Astrocyte of the cerebellum (primary cell): Measurements from ENCODE around the gene TGFA.

Source experiments
- DNase-seq: peaks from one replicate; pipeline ENCODE4 v3.0.0-alpha.2; 2011; ENCODE audit warnings: low read depth
- H3K4me3 ChIP-seq: 2 replicates; pipeline ENCODE4 v1.5.1; 2011; ENCODE audit warnings: mild to moderate bottlenecking, low read depth, low read length, moderate library complexity
- in situ Hi-C: cut with HindIII; loops from 2 replicates; pipeline ENCODE4 v1.10.0; 2017; ENCODE audit warnings: low sequenced_read_pairs
- TF ChIP-seq, protein P1 (sequence below): IDR thresholded peaks from 2 replicates; pipeline ENCODE4 v1.5.1; 2012; ENCODE audit warnings: low read length, low read depth, moderate library complexity, mild to moderate bottlenecking; ENCODE audit errors: missing control alignments

The TGFA gene

GRCh38 chr2:70517804-70518203 is 35.8 kb downstream of the TGFA start:
- H3K4me3 ChIP-seq = no peak overlapping the region
- TF ChIP-seq, protein P1, sequence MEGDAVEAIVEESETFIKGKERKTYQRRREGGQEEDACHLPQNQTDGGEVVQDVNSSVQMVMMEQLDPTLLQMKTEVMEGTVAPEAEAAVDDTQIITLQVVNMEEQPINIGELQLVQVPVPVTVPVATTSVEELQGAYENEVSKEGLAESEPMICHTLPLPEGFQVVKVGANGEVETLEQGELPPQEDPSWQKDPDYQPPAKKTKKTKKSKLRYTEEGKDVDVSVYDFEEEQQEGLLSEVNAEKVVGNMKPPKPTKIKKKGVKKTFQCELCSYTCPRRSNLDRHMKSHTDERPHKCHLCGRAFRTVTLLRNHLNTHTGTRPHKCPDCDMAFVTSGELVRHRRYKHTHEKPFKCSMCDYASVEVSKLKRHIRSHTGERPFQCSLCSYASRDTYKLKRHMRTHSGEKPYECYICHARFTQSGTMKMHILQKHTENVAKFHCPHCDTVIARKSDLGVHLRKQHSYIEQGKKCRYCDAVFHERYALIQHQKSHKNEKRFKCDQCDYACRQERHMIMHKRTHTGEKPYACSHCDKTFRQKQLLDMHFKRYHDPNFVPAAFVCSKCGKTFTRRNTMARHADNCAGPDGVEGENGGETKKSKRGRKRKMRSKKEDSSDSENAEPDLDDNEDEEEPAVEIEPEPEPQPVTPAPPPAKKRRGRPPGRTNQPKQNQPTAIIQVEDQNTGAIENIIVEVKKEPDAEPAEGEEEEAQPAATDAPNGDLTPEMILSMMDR = no peak
- in situ Hi-C loops = no loop called here
- DNase-seq = no peak

GRCh38 chr2:70516596-70516995 is 37.0 kb downstream of the TGFA start:
- no peak overlapping the region for H3K4me3 ChIP-seq
- TF ChIP-seq, protein P1 = no peak
- in situ Hi-C loops = no loop called here
- DNase-seq = no peak

DNA sequence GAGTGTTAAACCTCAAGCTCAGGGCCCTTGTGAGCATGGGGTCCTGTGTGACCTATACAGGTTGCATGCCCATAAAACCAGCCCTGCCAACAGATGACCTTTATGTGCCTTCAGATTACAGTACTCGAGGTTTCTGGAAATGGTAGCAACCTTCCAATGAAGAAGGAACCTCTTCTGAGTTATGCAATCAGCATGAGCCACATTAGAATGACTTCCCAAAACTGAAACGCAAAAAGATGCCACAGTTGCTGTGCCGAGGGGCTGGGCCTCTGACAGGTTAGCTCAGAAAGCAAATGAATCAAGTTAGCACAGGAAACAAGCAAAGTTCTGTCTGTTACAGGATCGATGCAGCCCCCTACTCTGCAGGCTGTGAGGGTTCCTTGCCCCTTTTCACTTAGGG is 37.7 kb downstream of the TGFA start:
- in situ Hi-C loops = no loop called here
- TF ChIP-seq, protein P1 = no peak
- H3K4me3 ChIP-seq = no peak overlapping the region
- no peak for DNase-seq

DNA sequence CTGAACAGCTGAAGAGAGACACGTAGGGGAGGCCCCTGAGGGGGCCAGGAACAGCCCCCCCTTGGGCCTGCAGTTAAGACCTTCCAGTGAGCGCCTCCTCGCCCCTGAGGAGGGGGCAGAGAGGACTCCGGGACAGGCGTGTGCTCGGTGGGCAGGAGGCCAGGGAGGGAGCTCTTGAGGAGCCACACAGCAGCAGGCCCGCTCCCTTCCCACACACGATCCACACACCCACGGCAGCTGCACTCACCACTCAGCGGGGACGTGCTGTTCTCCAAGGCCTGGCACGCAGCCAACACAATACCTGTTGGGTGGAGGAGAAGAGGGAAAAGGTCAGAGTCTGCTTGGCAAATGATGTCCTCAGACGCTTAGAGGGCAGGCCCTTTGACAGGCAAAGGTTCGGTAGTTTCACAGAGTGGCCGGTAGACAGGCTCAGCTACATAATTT is 39.0 kb downstream of the TGFA start:
- in situ Hi-C loops = no loop called here
- DNase-seq = no peak
- no peak overlapping the region for H3K4me3 ChIP-seq
- TF ChIP-seq, protein P1 = no peak

DNA sequence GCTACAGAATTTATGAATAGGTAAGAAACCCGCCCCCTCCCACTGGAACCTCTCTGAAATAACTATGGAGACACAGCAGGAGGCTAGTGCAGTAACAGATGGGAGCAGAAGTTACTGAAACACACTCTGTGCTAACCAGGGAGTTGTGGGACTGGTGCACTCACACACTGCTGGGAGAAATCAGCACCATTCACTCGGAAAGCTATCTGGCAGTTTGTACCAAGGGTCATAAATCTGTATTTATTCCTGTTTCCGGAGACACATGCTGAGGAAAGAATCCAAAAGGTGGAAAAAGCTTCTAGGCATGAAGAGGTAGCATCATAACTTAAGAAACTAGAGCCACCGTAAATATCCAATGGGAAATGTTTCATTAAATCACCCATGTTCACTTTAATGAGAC is 39.9 kb downstream of the TGFA start:
- no peak overlapping the region for H3K4me3 ChIP-seq
- in situ Hi-C loops = no loop called here
- TF ChIP-seq, protein P1 = no peak
- DNase-seq = no peak

DNA sequence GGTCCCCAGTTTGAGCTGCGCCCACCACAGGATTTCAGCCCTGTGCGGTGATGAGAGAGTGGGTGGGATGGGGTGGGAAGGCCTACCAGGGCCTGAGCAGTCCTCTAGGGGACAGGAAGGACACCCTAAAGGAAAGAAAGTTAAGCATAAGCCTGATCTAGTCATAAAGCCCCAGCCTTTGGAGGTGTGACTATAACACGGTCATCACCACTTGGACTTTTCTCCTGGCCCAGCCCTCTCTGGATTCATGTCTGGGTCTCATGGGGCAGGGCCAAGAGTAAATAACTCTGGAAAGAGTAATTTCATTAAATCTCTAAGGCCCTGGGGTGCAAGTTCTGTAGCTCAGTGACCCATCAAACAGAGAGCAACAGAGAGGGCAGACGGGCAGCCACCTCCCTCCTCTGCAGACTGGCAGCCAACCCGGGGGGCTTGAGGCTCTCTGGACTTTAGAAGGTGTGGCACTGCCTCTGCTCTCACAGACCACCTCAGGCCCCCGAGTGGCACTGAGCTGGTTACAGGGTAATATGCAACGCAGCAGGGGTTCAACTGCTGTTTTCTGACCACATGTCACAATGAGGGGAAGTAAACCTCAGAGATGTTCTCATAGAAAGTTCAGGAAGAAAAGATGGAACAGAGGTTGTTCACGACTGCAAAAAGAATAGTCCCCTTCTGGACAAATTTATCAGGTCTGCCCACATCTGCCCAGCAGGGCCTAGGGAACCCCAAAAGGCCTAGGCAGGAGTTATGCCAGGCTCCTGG is 41.5 kb downstream of the TGFA start:
- no peak overlapping the region for H3K4me3 ChIP-seq
- TF ChIP-seq, protein P1 = no peak
- DNase-seq = no peak
- in situ Hi-C loops = no loop called here

- no peak overlapping the region for H3K4me3 ChIP-seq
- TF ChIP-seq, protein P1 = no peak
- no peak for DNase-seq
- in situ Hi-C loops = no loop called here
Observed at GRCh38 chr2:70510313-70510712, 43.3 kb downstream of the TGFA start.
